CD14-positive monocyte (primary cell): ENCODE measurements around the gene ZBTB32. TPM values are rescaled to one million over a fixed set of nuclear protein-coding genes. Genes with fewer than 3 reads are reported as not detected.
A peak's percentile ranks its signal among the peaks of the same experiment; 100 is the strongest.

Experiments
- DNase-seq, 3 donors: peaks; one replicate each; pipeline ENCODE4 v3.0.0-alpha.2; 2011 to 2022
- H2AFZ ChIP-seq: 2 replicates; pipeline ENCODE4 v1.6.0; 2012; ENCODE audit warnings: mild to moderate bottlenecking, low read depth, low read length, inconsistent platforms; ENCODE audit not compliant: insufficient read depth, poor library complexity, severe bottlenecking
- H3K27ac ChIP-seq, 2 donors: 1 replicate in 1 of 2; 2 replicates in 1 of 2; pipeline ENCODE4 v1.5.1; 2012 to 2013; ENCODE audit warnings: low read length in 2 of 2, control low read depth in 1 of 2, inconsistent platforms in 1 of 2, low read depth in 1 of 2, mild to moderate bottlenecking in 1 of 2
- H3K27me3 ChIP-seq, 2 donors: one replicate each; pipeline versions ENCODE4 v1.6.0 to v1.6.1; 2011 to 2013; ENCODE audit warnings: low read length in 2 of 2; ENCODE audit not compliant: control insufficient read depth in 2 of 2, insufficient read depth in 2 of 2
- H3K36me3 ChIP-seq, 2 donors: replicated peaks in 1 of 2; 1 replicate in 1 of 2; 2 replicates in 1 of 2; pipeline versions ENCODE4 v1.5.1 to v1.6.1; 2012 to 2013; ENCODE audit warnings: low read length in 2 of 2, control low read depth in 1 of 2, inconsistent platforms in 1 of 2, mild to moderate bottlenecking in 1 of 2; ENCODE audit not compliant: insufficient read depth in 2 of 2, control insufficient read depth in 1 of 2
- H3K4me1 ChIP-seq, 2 donors: 1 replicate in 1 of 2; 2 replicates in 1 of 2; pipeline versions ENCODE4 v1.5.1 to v1.6.1; 2012 to 2013; ENCODE audit warnings: low read length in 2 of 2, control low read depth in 1 of 2, inconsistent platforms in 1 of 2, mild to moderate bottlenecking in 1 of 2, moderate library complexity in 1 of 2; ENCODE audit not compliant: insufficient read depth in 2 of 2, control insufficient read depth in 1 of 2
- H3K4me2 ChIP-seq: replicated peaks from 2 replicates; pipeline ENCODE3; 2012; ENCODE audit warnings: low read length, moderate library complexity, mild to moderate bottlenecking; ENCODE audit not compliant: poor library complexity, severe bottlenecking; ENCODE audit errors: extremely low read depth
- H3K4me3 ChIP-seq, 3 experiments: fragments of 200-600 bp in 1 of 3; sonication (generic) in 1 of 3; replicated peaks in 1 of 3; 1 replicate in 2 of 3; 2 replicates in 1 of 3; pipeline ENCODE4 v1.5.1; 2011 to 2013; ENCODE audit warnings: low read length in 3 of 3, mild to moderate bottlenecking in 3 of 3, control low read depth in 2 of 3, low read depth in 2 of 3, inconsistent platforms in 1 of 3, moderate library complexity in 1 of 3
- H3K79me2 ChIP-seq: 2 replicates; pipeline ENCODE4 v1.6.0; 2012; ENCODE audit warnings: mild to moderate bottlenecking, control low read depth, inconsistent platforms, low read length, moderate library complexity; ENCODE audit not compliant: insufficient read depth
- H3K9ac ChIP-seq: 2 replicates; pipeline ENCODE4 v1.6.0; 2017; ENCODE audit warnings: low read length, mild to moderate bottlenecking; ENCODE audit not compliant: insufficient read depth, poor library complexity, severe bottlenecking
- H3K9me3 ChIP-seq, 2 donors: replicated peaks in 1 of 2; 1 replicate in 1 of 2; 2 replicates in 1 of 2; pipeline versions ENCODE4 v1.5.1 to v1.6.1; 2012 to 2013; ENCODE audit warnings: low read length in 2 of 2, control low read depth in 1 of 2; ENCODE audit not compliant: control insufficient read depth in 1 of 2, insufficient read depth in 1 of 2
- H4K20me1 ChIP-seq: 2 replicates; pipeline ENCODE4 v1.6.0; 2012; ENCODE audit warnings: mild to moderate bottlenecking, low read length, control low read depth, moderate library complexity; ENCODE audit not compliant: insufficient read depth
- H3K27ac Mint-ChIP-seq, 7 donors: one replicate each; pipeline ENCODE4 v1.8.0; 2020; ENCODE audit warnings: mild to moderate bottlenecking in 7 of 7, mixed read lengths in 7 of 7, moderate library complexity in 6 of 7, inconsistent platforms in 2 of 7
- H3K27me3 Mint-ChIP-seq, 3 donors: one replicate each; pipeline ENCODE4 v1.8.0; 2021 to 2022; ENCODE audit warnings: low read depth in 3 of 3, mild to moderate bottlenecking in 3 of 3, mixed read lengths in 3 of 3, moderate library complexity in 3 of 3, inconsistent platforms in 1 of 3
- H3K36me3 Mint-ChIP-seq, 2 donors: one replicate each; pipeline ENCODE4 v1.8.0; 2020; ENCODE audit warnings: mixed read lengths in 2 of 2, inconsistent platforms in 1 of 2, mild to moderate bottlenecking in 1 of 2
- H3K4me1 Mint-ChIP-seq: one replicate; pipeline ENCODE4 v1.8.0; 2020; ENCODE audit warnings: mild to moderate bottlenecking, mixed read lengths
- H3K4me3 Mint-ChIP-seq, 2 donors: one replicate each; pipeline ENCODE4 v1.8.0; 2020; ENCODE audit warnings: mild to moderate bottlenecking in 2 of 2, mixed read lengths in 2 of 2, moderate library complexity in 1 of 2
- H3K9me3 Mint-ChIP-seq, 7 donors: one replicate each; pipeline ENCODE4 v1.8.0; 2020 to 2022; ENCODE audit warnings: mixed read lengths in 7 of 7, mild to moderate bottlenecking in 6 of 7, moderate library complexity in 6 of 7, inconsistent platforms in 2 of 7
- CTCF ChIP-seq: fragments of 200-600 bp; IDR thresholded peaks from one replicate; pipeline ENCODE4 v1.8.0; 2022; ENCODE audit warnings: antibody characterized with exemption, mild to moderate bottlenecking
- WGBS: methylation state at CpG from one replicate; pipeline ENCODE4 v1.1.5; 2013; ENCODE audit warnings: missing lambda C conversion rate; ENCODE audit not compliant: insufficient coverage; 5-methylcytosine and 5-hydroxymethylcytosine counted together
- intact Hi-C, 2 donors: fragments of 100-400 bp; cut with micrococcal nuclease; formaldehyde crosslinking; loops; one replicate each; pipeline versions ENCODE4 v1.15.0 to v1.15.1; 2023
- polyA plus RNA-seq, 3 donors: library from polyadenylated mRNA; depleted of rRNA in 1 of 3; unstranded in 2 of 3; stranded (reverse) in 1 of 3; fragments of 300-500 nt in 2 of 3; fragments of >200 nt in 1 of 3; fragmentation: Illumina TruSeq in 2 of 3; gene quantifications; 1 replicate in 2 of 3; 2 replicates in 1 of 3; pipeline ENCODE4 v1.2.3, GENCODE V29; 2012 to 2021

ZBTB32 gene
- polyA plus RNA-seq, 3 donors, result 0.05 TPM; not detected in 2

DNA sequence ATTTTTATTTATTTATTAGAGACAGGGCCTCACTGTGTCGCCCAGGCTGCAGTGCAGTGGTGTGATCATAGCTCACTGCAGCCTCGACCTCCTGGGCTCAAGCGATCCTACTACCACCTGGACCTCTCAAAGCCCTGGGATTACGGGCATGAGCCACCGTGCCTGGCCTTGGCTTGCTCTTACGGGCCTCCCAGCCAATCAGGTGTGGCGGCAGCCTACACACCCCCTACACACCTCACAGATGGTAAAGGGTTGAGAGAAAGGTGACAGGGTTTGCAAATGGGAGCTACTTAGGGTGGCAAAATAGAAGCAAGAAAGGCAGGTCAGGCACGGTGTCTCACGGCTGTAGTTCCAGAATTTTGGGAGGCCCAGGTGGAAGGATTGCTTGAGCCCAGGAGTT lies 1.0 kb upstream of the ZBTB32 start:
- TF ChIP-seq CTCF, result no peak
- peaks cover 12 to 13% of the 10 kb centered on the region in 2 donors for H3K4me1 ChIP-seq
- H4K20me1 ChIP-seq, result no peaks in the 10 kb centered on the region
- no peak overlapping the region for H3K27ac Mint-ChIP-seq
- no peak for DNase-seq
- H3K4me1 Mint-ChIP-seq, result peaks cover 9% of the 10 kb centered on the region
- no peak overlapping the region for H3K27ac ChIP-seq
- no peaks in the 10 kb centered on the region for H3K9me3 ChIP-seq
- no peaks in the 10 kb centered on the region for H3K36me3 ChIP-seq
- H3K27me3 Mint-ChIP-seq, result peaks cover 31 to 35% (median 33%) of the 10 kb centered on the region in 3 donors
- H3K4me3 Mint-ChIP-seq, result peak overlapping the region in 1 of 2 donors; percentile 99
- H3K4me3 ChIP-seq, result no peak overlapping the region
- H3K27me3 ChIP-seq, result peaks cover 0 to 23% of the 10 kb centered on the region in 2 donors
- H2AFZ ChIP-seq, result no peak overlapping the region
- H3K79me2 ChIP-seq, result no peaks in the 10 kb centered on the region
- H3K9me3 Mint-ChIP-seq, result peaks cover 0 to 12% (median 3%) of the 10 kb centered on the region in 7 donors
- intact Hi-C loops, result no loop called here
- no peak overlapping the region for H3K9ac ChIP-seq
- WGBS, result 68% methylated on average over 4 of the region's 9 CpGs
- peaks cover 0 to 4% of the 10 kb centered on the region in 2 donors for H3K36me3 Mint-ChIP-seq
- H3K4me2 ChIP-seq, result no peak overlapping the region

DNA sequence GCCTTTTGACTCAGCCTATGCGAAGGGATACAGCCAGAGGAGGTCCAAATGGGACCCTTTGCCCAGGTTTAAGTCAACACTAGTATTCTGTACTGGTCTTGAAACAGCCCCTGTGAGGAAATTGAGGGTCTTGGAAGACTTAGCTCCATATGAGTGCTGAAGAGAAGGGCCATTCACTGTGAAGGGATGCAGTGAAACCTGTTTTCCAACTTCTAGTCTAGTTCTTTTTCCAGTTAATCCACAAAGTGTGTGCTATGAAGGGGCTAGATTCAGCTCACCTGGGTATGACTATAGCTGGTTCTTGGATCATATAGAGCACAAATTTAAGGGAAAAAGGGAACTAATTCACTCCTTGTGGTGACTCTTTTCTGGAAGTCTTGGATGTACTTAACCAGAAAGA lies 4.0 kb downstream of the ZBTB32 start:
- intact Hi-C loops, result no loop called here
- Mint-ChIP-seq H3K9me3 (peaks cover 0 to 6% (median 0%) of the 10 kb centered on the region in 7 donors), H3K36me3 (no peaks in the 10 kb centered on the region), H3K27me3 (peaks cover 10 to 23% (median 17%) of the 10 kb centered on the region in 3 donors), H3K4me1 (no peaks in the 10 kb centered on the region), H3K27ac (no peak overlapping the region), H3K4me3 (peak overlapping the region in 1 of 2 donors; percentile 15)
- Histone ChIP-seq H3K4me2 (no peak overlapping the region), H3K9ac (no peak overlapping the region), H3K9me3 (no peaks in the 10 kb centered on the region), H3K4me3 (no peak overlapping the region), H2AFZ (no peak overlapping the region), H3K36me3 (no peaks in the 10 kb centered on the region), H3K4me1 (no peaks in the 10 kb centered on the region), H3K79me2 (no peaks in the 10 kb centered on the region), H3K27me3 (peaks cover 0 to 9% of the 10 kb centered on the region in 2 donors), H3K27ac (no peak overlapping the region), H4K20me1 (no peaks in the 10 kb centered on the region)
- DNase-seq, result no peak
- 100% methylated on average over 1 of the region's 1 CpG for WGBS
- TF ChIP-seq CTCF, result no peak
